SHP77 treated with DMSO at 0.1 percent for 48 hours (cell line): ENCODE measurements around the gene EVC.
"Not testable (repeated sequence)": the region's sequence is repeated elsewhere in the genome, so short reads cannot be mapped to it uniquely, and the experiment has no call there.

Experiments used
- DNase-seq: peaks from one replicate; lab custom pipeline; 2025; lab: John Stamatoyannopoulos, UW

Gene EVC

GRCh38 chr4:5708449-5709206 lies 2.4 kb upstream of the EVC start, which contains the start of gene EVC2:
TSS of gene EVC2 (minus strand) at chr4:5708559. CDS start at chr4:5708513, 46 bp downstream.
- DNase-seq, result no peak

DNA sequence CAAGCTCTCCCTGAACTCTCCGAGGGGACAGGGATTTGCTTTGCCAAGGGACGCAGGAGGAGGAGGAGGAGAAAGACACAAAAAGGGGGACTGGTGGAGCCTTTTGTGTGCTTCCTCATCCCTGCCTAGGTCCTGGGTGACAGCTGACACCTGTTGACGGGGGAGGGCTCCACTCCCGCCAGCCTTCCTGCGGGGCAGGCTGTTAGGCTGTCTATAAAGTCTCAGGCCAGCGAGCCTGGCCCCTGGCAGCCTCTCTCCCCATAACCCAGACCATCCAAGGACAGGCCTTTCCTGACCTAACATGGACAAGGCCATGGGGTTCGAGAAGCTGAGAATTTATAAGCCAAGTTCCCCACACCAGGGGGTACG lies 1.8 kb upstream of the EVC start:
- DNase-seq, result no peak

- no peak for DNase-seq
Measured at GRCh38 chr4:5710065-5710960, 688 bp upstream of the EVC start.

DNA sequence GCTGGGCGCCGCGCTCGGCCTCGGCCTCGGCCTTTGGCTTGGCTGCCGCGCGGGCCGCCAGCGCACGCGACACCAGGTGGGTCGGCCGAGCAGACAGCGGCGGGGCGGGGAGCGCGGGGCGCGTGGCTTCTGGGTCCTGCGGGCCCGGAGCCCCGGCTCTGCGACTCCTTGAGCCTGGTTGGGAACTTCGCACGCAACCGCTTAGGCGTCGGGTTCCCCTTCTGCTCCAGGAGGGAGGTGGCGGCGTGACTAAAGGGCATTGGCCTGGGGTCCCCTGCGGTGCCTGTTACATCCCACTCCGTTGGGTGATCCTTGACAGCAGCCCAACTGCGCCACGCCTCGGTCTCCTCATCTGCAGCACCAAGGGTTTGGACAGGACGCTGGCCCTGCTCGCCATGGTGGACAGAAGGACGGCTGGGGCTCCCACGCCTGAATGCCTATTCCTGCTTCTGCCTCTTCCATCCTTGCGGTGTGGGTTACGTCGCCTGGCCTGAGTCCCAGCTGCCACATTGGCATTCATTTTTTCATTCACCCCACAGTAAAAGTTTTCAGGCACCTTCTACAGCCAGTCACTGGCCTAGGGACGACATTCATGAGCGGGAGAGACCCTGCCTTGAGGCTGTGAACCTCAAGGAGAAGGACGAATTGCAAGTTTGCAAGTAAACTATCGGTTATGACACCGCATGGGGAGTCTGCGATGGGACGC lies 631 bp downstream of the EVC start:
- DNase-seq, result no peak

DNA sequence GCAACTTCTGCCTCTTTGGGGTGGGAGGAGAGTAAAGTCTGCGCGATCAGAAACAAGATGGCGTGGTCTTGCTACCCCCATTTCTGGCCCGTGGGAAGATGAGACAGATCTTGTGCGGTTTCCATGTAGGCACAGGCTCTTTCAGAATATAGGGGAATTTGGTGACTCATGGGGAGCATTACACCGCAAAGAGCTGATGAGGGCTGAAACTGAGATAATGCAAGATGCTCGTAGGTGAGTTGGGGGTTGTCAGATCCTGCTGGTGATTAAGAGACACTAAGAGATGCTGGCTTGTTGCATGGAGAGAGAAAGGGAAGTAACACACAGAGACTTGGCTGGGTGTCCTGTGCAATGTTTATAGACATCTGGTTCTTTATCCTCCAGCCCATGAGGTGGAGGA lies 1.5 kb downstream of the EVC start:
- no peak for DNase-seq

- DNase-seq, result no peak
Measured at GRCh38 chr4:5712931-5713330, 1.9 kb downstream of the EVC start.

DNA sequence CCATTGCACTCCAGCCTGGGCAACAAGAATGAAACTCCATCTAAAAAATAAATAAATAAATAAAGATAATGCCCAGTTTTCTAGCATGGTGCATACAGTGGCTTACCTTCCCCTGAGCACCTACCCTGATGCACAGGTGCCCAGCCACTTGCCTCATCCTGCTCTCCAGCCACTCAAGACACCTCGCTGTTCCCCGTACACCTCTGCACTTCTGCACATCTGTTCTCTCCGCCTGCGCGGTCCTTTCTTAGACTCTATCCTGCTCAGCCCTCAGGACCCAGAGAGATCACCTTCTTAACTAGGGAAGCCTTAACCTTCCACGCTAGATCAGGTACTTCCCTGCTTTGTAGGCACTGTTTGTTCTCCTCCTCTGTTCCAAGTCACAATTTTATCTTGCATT lies 2.9 kb downstream of the EVC start:
- DNase-seq, result no peak

GRCh38 chr4:5715357-5715756 lies 4.4 kb downstream of the EVC start:
- DNase-seq, result no peak

- no peak for DNase-seq
Measured at GRCh38 chr4:5716391-5716790, 5.4 kb downstream of the EVC start.

GRCh38 chr4:5717449-5718158 lies 6.6 kb downstream of the EVC start:
- no peak for DNase-seq

GRCh38 chr4:5718411-5718810 lies 7.4 kb downstream of the EVC start:
- DNase-seq, result no peak

GRCh38 chr4:5719350-5720055 lies 8.5 kb downstream of the EVC start:
- DNase-seq, result no peak

DNA sequence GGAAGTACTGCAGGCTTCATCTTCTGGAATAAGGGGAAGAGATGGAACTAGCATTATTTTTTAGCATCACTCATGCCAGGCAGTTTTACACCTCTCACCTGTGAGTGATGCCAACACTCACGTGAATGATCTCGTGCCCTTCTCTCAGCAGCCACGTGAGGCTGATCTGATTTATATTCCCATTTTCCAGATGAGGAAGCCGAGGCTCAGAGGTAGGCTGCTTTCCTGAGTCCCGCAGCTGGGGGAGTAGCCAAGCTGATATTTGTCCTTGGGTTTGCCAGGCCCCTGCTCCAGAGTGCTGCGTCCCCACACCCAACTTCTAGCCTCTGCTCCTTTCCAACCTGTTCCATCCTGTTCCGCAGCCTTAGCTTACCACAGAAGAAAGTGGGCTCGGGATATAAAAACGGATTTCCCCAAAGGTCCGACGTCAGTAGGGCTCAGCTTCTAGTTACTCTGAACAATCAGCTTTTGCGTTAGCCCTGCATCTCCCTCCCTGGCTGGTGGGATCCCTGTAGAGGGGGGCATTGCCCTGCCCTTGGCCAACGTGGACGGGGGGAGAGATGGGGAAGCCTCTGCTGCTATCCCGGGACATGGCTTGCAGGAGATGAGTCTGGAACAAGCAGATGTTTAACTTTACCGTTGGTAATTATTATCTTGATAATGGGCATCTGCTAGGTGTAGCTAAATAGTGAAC lies 9.3 kb downstream of the EVC start:
- no peak for DNase-seq

GRCh38 chr4:5720980-5721379 lies 10.0 kb downstream of the EVC start:
- no peak for DNase-seq

DNA sequence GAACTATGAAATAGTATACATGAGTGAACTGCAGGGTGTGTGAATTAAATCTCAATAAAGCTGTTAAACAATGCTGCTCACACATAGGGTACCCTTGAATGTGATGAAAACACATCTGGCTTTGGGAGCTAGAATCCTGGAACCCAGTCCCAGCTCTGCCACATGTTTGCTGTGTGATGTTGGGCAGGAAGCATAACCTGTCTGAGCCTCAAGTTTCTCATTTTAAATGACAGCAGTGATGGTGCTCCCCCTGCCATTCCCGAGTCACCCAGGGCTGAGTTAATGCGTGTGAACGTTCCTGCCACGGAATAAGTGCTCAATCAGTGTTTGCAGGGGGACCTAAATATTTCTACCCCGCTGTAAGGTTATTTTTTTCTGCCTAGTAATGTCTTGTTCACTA lies 10.9 kb downstream of the EVC start:
- DNase-seq, result no peak

DNA sequence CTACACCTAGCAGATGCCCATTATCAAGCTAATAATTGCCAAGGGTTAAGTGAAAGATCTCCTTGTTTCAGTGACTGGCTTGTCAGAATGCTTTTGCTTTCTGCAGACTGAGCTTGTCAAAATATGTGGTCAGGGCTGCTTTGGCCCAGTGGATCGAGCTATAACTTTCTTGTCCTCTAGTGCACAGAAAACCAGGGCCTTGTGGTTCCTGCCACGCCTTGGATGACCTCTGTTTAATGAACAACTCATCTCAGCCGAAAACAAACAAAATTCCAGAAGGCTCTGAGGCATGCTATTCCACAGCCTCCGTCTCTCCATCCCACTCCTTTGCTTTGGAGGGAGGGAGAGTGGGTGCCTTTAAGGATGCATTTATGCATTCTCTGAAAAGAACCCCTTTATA lies 11.3 kb downstream of the EVC start:
- DNase-seq, result no peak

DNA sequence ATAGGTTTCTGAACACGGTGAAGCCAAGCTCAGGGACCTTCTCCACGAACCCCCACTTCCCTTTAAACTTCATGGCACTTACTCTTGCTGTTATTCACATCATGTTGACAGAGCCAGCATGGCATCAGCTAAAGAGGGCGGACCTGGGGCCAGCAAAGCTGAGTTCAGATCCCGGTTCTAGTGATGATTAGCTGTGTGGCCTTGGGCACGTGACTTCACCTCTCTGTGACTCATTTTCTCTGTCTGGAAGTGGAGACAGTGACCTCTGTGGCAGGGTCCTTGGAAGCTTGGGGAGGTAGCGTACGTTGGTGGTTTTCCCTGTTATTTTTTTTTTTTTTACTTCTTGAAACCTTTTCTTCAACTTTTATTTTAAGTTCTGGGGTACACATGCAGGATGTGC lies 13.4 kb downstream of the EVC start:
- no peak for DNase-seq

- not testable (repeated sequence) for DNase-seq
Measured at GRCh38 chr4:5728412-5728811, 17.4 kb downstream of the EVC start.

- no peak for DNase-seq
Measured at GRCh38 chr4:5730436-5730835, 19.4 kb downstream of the EVC start.
